ENCODE results near the gene ISM1.

GRCh38 chr20:13340088-13340487 is 119.0 kb downstream of the ISM1 start:
- TF ChIP-seq CTCF (IDR thresholded peaks at IDR 0.05; ENCODE audit: insufficient read depth, low read depth, low read length) (no peak), EZH2 (IDR thresholded peaks at IDR 0.05; ENCODE audit: insufficient read depth, low read length) (no peak)
